CMK (cell line): Measurements from ENCODE around the gene OCLN.
"Not testable (repeated sequence)": the region's sequence is repeated elsewhere in the genome, so short reads cannot be mapped to it uniquely, and the experiment has no call there.

Experiments
- DNase-seq: peaks from one replicate; pipeline ENCODE4 v3.0.0-alpha.2; 2010; ENCODE audit warnings: low read depth

The OCLN gene

DNA sequence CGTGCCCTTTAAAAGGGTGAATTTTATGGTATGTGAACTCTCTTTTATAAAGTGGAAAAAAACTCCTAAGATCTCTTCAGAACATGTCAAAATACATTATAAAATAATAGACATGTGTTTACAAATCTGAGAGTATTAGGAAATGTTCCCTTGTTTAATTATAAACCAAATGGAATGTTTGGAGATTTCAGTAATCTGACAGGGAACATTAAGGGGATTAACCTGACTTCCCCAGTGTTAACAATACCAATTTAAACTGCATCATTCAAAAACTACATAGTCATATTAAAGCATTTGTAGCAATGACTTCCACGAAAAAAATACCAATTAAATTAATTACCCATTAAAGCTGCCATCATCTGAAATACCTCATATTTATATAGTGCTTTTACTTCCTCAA is 1.6 kb upstream of the OCLN start:
- DNase-seq, result no peak

DNA sequence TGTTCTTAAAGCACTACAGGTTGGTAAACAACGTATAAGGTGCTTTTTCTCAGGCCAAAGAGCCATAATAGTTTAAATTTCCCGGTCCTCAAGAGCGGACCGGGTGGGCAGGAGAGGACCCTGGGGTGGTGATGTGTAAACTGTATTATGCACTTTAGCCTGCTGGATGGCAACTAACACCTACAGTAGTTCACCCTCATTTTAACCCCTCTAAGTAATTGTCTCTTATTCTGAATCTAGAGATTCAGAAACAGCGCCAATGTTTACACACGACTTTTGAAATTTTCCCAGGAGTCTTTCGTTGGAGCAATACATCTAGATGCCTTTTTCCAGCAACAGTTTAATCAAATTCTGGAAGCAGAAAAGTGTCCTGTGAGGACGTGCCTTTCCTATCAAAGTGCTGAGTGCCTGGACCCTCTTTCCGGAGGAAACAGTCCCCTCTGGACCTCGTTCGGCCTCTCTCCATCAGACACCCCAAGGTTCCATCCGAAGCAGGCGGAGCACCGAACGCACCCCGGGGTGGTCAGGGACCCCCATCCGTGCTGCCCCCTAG is 676 bp upstream of the OCLN start:
- no peak for DNase-seq

DNA sequence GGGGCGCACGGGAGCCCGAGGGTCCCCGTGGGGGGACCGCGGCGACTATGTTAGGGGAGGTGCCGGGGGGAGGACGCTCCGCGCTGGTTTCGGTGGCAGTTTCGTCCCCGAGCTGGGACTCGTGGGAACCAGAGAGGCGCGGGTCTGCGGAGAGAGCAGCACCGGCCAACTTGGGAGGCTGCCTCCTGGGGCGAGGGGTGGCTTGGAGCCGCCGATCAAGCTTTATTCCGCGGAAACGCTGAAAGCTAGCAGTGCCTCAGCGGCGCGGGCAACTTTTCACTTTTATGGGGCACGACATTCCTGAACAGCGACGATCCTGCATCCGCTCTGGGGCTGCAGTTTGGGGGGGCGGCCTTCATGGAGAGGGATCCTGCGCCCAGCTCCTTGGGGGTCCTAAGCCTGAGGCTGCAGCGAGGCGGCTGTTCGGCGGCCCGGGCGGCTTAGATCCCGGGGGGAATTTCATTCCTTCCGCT is 369 bp downstream of the OCLN start:
- DNase-seq, result no peak

- no peak for DNase-seq
Observed at GRCh38 chr5:69493396-69494133, 975 bp downstream of the OCLN start.

- DNase-seq, result no peak
Observed at GRCh38 chr5:69494452-69494851, 1.9 kb downstream of the OCLN start.

DNA sequence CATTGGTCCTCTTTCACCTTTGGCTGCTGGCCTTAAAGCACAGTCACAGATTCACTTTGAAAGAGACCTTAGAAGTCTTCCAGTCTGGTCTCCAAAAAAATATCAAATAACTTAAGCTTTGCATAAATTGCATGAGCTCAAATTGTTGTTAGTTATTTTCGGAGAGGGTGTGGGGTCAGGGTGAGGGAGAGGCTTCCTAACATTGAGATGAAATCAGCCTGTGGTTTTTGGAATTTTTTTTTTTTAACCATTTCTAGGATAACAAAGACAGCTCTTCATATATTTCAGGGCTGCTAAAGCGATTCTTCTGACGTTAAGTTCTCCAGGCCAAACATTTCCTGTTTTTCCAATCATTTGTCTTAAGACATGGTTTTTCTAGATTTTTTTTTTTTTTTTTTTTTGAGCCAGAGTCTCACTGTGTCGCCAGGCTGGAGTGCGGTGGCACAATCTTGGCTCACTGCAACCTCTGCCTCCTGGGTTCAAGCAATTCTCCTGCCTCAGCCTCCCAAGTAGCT is 4.5 kb downstream of the OCLN start:
- DNase-seq, result no peak

DNA sequence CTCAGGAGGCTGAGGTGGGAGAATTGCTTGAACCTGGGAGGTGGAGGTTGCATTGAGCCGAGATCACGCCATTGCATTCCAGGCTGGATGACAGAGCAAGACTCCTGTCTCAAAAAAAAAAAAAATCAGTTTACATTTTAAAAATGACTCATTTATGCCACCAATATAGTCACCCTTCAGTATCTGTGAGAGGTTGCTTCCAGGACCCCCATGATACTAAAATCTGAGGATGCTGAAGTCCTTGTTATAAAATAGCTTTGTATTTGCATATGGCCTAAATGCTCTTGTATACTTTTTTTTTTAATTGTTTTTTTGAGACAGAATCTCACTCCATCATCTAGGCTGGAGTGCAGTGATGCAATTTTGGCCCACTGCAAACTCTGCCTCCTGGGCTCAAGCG is 5.8 kb downstream of the OCLN start:
- DNase-seq, result no peak

- no peak for DNase-seq
Observed at GRCh38 chr5:69502367-69502766, 9.8 kb downstream of the OCLN start.

DNA sequence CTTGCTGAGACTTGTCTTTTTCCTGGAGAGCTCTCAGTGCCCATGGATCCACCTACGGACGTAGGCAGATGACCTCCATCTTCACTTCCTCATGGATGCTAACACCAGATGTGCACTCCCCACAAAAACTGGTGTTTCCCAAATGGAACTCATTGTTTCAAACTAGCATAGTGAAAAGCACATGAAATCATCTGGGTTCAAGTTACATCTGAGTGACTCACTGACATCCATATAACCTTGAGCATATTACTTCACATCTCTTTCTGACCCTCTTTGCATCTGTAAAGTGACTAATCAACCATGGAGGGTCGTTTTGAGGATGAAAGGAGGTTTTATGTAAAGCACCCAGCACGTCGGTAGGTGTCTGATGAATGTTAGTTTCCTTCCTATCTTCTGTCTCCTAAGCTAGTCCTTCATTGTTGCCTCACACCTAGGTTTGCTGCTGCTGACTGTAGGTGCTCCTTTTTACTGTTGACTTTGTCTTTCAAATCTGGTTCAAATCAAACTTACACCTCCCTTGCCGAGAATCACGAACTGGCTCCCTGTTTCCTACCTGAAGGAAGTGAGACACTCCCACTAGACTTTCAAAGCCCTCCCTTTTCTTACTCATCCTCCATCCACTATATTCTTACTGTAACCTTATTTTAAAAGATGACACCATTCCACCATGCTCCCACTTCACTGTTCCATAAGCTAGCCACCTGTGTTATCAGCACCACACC is 10.3 kb downstream of the OCLN start:
- DNase-seq, result no peak

GRCh38 chr5:69504036-69504435 is 11.4 kb downstream of the OCLN start:
- DNase-seq, result no peak

DNA sequence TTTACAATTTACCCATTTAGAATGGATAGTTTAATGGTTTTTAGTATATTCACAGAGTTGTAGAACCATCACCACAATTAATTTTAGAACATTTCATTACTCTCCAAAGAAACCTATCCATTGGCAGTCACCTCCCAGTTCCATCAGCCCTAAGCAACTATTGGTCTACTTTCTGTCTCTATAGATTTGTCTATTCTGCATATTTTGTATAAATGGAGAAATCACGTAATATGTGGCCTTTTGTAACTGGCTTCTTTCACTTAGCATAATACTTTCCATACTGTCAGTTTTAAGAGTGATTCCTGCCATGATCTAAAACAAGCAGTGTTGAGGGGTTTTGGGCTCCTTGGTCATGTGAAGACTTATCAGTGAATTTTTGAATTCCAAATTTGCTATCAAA is 12.7 kb downstream of the OCLN start:
- DNase-seq, result no peak

DNA sequence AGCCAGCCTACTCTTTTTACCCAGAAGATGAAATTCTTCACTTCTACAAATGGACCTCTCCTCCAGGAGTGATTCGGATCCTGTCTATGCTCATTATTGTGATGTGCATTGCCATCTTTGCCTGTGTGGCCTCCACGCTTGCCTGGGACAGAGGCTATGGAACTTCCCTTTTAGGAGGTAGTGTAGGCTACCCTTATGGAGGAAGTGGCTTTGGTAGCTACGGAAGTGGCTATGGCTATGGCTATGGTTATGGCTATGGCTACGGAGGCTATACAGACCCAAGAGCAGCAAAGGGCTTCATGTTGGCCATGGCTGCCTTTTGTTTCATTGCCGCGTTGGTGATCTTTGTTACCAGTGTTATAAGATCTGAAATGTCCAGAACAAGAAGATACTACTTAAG is 16.6 kb downstream of the OCLN start:
- DNase-seq, result no peak

GRCh38 chr5:69510694-69511093 is 18.1 kb downstream of the OCLN start:
- DNase-seq, result no peak

DNA sequence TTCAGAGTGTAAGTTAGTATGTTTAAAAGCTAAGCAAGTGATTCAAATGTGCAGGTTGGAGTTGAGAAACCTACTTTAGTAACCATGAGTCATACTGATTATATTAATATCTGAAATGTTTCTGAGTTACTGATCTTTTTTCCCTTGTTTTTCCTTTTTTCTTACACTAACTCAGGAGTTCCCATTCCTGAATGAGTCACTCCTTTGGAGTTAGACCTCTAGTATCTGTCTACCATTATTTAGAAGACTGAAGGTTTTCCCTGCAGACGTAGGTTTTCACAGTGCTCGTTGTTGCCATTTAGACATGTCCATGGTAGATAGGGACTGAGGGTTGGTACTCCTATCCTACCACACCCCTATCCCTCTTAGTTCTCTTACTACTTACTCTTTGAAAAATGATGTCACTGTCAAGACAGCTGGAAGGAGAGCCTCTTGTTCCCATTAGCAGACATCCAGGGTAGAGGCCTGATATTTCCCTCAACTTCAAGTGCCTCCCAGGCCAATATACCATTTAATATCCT is 20.2 kb downstream of the OCLN start:
- DNase-seq, result no peak

DNA sequence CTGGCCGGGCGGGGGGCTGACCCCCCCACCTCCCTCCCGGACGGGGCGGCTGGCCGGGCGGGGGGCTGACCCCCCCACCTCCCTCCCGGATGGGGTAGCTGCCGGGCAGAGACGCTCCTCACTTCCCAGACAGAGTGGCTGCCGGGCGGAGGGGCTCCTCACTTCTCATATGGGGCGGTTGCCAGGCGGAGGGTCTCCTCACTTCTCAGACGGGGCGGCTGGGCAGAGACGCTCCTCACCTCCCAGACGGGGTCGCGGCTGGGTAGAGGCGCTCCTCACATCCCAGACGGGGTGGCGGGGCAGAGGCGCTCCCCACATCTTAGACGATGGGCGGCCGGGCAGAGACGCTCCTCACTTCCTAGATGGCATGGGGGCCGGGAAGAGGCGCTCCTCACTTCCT is 23.0 kb downstream of the OCLN start:
- DNase-seq, result not testable (repeated sequence)

GRCh38 chr5:69516769-69517168 is 24.2 kb downstream of the OCLN start:
- no peak for DNase-seq

DNA sequence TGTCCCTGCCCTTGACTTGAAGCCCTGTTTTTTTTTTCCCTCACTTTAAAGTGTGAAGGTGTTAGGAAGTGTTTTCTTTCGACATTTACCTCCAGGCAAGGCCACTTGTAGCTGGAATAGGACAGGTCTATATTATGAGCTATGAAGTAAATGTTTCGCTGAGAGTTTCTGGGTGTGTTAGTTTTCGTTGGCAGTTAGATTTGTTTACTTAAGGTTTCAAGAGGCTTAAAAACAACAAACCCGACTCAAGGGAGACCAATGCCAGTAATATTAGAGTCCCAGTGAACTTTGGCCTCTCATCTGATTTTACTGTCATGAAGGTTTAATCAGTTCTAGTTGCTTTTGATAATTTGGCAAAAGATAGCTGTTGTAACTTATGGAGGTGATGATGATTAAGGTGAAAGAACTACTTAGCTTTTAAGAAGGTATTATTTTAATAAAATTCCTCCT is 25.2 kb downstream of the OCLN start:
- no peak for DNase-seq

DNA sequence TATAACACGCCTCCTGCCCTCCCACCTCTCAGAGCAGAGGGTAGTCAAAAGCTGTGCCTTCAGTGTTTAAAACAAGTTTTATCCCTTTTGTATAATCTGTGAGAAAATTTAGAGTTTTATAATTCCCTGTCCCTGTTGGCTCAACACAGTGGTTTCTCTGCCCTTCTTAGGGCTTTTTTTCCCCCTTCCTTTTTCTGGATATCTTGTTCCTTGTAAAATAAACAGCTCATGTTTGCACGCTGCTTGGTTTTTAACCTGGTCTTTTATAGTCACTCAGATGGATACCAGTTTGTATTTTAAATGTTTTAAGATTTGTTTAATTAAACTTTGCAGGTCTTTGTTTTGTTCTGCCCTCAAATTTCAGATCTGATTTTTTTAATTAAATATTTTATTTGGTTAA is 26.7 kb downstream of the OCLN start:
- DNase-seq, result no peak

- DNase-seq, result no peak
Observed at GRCh38 chr5:69522035-69522434, 29.4 kb downstream of the OCLN start.

- no peak for DNase-seq
Observed at GRCh38 chr5:69525490-69525889, 32.9 kb downstream of the OCLN start.

GRCh38 chr5:69526660-69527059 is 34.1 kb downstream of the OCLN start:
- no peak for DNase-seq

DNA sequence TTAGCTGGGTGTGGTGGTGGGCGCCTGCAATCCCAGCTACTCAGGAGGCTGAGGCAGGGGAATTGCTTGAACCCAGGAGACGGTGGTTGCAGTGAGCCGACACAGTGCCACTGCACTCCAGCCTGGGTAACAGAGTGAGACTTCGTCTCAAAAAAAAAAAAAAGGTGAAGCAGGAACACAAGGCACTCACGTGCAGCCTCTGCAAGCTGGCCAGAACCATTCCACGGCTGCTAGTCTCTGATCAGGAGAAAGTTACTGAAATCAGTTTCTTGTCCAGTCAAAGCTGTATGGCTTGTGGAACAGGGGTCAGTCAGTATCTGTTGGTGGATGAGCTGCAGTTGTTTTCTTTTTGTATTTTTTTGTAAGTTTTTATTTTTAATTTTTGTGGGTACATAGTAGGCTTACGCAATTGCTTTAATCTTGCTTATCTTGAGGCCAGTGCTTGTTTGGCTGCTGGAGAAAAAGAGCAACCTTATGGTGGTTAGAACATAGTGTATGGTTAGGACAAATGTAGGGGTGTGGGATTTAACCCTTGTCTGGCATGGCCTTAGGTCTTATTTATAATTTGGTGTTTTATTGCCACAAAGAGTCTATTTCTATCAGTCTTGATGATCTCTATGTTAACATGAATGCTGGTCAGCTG is 34.7 kb downstream of the OCLN start:
- DNase-seq, result no peak
